Upper lobe of left lung (tissue), 4 donors: ENCODE results near the gene CARD16.

Source experiments
- EP300 ChIP-seq, 4 donors: sonication (generic); formaldehyde crosslinking; IDR thresholded peaks; one replicate each; pipeline ENCODE4 v1.5.1; 2017; ENCODE audit warnings: antibody characterized with exemption in 4 of 4, control low read depth in 2 of 4
- POLR2A ChIP-seq, 4 donors: fragments of 450-650 bp; IDR thresholded peaks; one replicate each; pipeline ENCODE4 v1.5.1; 2016 to 2017; ENCODE audit warnings: antibody characterized with exemption in 4 of 4, mild to moderate bottlenecking in 2 of 4
- POLR2AphosphoS5 ChIP-seq, 2 donors: sonication (generic); formaldehyde crosslinking; IDR thresholded peaks; one replicate each; pipeline ENCODE4 v1.5.1; 2017; ENCODE audit warnings: antibody characterized with exemption in 2 of 2
- TF ChIP-seq, protein P1 (sequence below), 6 experiments: fragments of 450-650 bp in 4 of 6; fragments of 200-600 bp in 2 of 6; sonication (generic) in 2 of 6; IDR thresholded peaks; one replicate each; pipeline ENCODE4 v1.5.1; 2016 to 2019; ENCODE audit warnings: antibody characterized with exemption in 6 of 6

- TF ChIP-seq, protein P1, sequence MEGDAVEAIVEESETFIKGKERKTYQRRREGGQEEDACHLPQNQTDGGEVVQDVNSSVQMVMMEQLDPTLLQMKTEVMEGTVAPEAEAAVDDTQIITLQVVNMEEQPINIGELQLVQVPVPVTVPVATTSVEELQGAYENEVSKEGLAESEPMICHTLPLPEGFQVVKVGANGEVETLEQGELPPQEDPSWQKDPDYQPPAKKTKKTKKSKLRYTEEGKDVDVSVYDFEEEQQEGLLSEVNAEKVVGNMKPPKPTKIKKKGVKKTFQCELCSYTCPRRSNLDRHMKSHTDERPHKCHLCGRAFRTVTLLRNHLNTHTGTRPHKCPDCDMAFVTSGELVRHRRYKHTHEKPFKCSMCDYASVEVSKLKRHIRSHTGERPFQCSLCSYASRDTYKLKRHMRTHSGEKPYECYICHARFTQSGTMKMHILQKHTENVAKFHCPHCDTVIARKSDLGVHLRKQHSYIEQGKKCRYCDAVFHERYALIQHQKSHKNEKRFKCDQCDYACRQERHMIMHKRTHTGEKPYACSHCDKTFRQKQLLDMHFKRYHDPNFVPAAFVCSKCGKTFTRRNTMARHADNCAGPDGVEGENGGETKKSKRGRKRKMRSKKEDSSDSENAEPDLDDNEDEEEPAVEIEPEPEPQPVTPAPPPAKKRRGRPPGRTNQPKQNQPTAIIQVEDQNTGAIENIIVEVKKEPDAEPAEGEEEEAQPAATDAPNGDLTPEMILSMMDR (IDR thresholded peaks at IDR 0.05): no peak
- no peak for TF ChIP-seq EP300 (IDR thresholded peaks at IDR 0.05)
- no peak for TF ChIP-seq POLR2AphosphoS5 (IDR thresholded peaks at IDR 0.05)
- TF ChIP-seq POLR2A (IDR thresholded peaks at IDR 0.05): no peak
These were observed 11.3 kb upstream of the CARD16 start for GRCh38 chr11:105056446-105056845.
